Endothelial cell of umbilical vein (primary cell): ENCODE results near the gene STAT5A. TPM values are rescaled to one million over a fixed set of nuclear protein-coding genes. Genes with fewer than 3 reads are reported as not detected.

Experiments
- BruUV-seq: library from RNA; stranded (reverse); fragments of 400-500 nt; replicated peaks from 2 replicates; lab custom pipeline; 2021; lab: Mats Ljungman, UMichigan
- CTCF ChIA-PET: fragments of 300-600, 350-600 bp; sonication (Branson Sonifier 250); formaldehyde crosslinking; loops from one replicate; lab custom pipeline; 2021; ENCODE audit warnings: antibody characterized with exemption, inconsistent platforms; lab: Charles Lee
- POLR2A ChIA-PET: fragments of 300-600, 350-600 bp; sonication (Branson Sonifier 250); formaldehyde crosslinking; loops from one replicate; lab custom pipeline; 2021; ENCODE audit warnings: antibody characterized with exemption, inconsistent platforms; lab: Charles Lee
- DNase-seq: peaks from one replicate; pipeline ENCODE4 v3.0.0-alpha.2; 2011; ENCODE audit warnings: low read depth, low spot score
- FAIRE-seq: peaks from 2 replicates; lab custom pipeline; 2011; peaks lifted over from hg19 to GRCh38; lab: Jason Lieb, UNC
- H2AFZ ChIP-seq: 2 replicates; pipeline ENCODE4 v1.6.0; 2012; ENCODE audit warnings: low read depth, low read length, control low read depth, inconsistent platforms
- H3K27ac ChIP-seq: 2 replicates; pipeline ENCODE4 v1.5.1; 2011; ENCODE audit warnings: low read depth, mild to moderate bottlenecking, control low read depth, low read length, moderate library complexity; ENCODE audit not compliant: insufficient read depth
- H3K27me3 ChIP-seq, 2 experiments: 2 replicates each; pipeline versions ENCODE4 v1.6.0 to v1.6.1; 2011; ENCODE audit warnings: low read length in 2 of 2, mixed read lengths in 1 of 2; ENCODE audit not compliant: control insufficient read depth in 2 of 2, insufficient read depth in 2 of 2
- H3K36me3 ChIP-seq, 2 experiments: 2 replicates in 1 of 2; 3 replicates in 1 of 2; pipeline ENCODE4 v1.5.1; 2011; ENCODE audit warnings: low read length in 2 of 2, mild to moderate bottlenecking in 1 of 2, moderate library complexity in 1 of 2; ENCODE audit not compliant: control insufficient read depth in 2 of 2, insufficient read depth in 2 of 2; ENCODE audit errors: extremely low read depth in 1 of 2
- H3K4me1 ChIP-seq: 3 replicates; pipeline ENCODE4 v1.5.1; 2011; ENCODE audit warnings: mild to moderate bottlenecking, low read length; ENCODE audit not compliant: control insufficient read depth, insufficient read depth; ENCODE audit errors: extremely low read depth
- H3K4me2 ChIP-seq: 2 replicates; pipeline ENCODE4 v1.6.1; 2011; ENCODE audit warnings: low read length, control low read depth, mixed read lengths; ENCODE audit not compliant: insufficient read depth
- H3K4me3 ChIP-seq, 3 experiments: fragments of 200-600 bp in 1 of 3; sonication (generic), shearing (Covaris generic) in 1 of 3; replicated peaks in 1 of 3; 2 replicates each; pipeline ENCODE4 v1.5.1; 2011 to 2016; ENCODE audit warnings: control low read depth in 3 of 3, low read length in 3 of 3, mild to moderate bottlenecking in 2 of 3, inconsistent platforms in 1 of 3, low read depth in 1 of 3, moderate library complexity in 1 of 3; ENCODE audit not compliant: insufficient read depth in 1 of 3
- H3K79me2 ChIP-seq: 2 replicates; pipeline ENCODE4 v1.6.0; 2012; ENCODE audit warnings: low read length, inconsistent platforms; ENCODE audit not compliant: control insufficient read depth, insufficient read depth
- H3K9ac ChIP-seq: replicated peaks from 2 replicates; pipeline ENCODE3; 2011; ENCODE audit warnings: low read length, control low read depth; ENCODE audit not compliant: insufficient read depth; ENCODE audit errors: extremely low read depth
- H3K9me1 ChIP-seq: replicated peaks from 3 replicates; pipeline ENCODE4 v1.6.0; 2011; ENCODE audit warnings: mild to moderate bottlenecking, low read length; ENCODE audit not compliant: control insufficient read depth, insufficient read depth; ENCODE audit errors: extremely low read depth
- H3K9me3 ChIP-seq: replicated peaks from 2 replicates; pipeline ENCODE4 v1.5.1; 2012; ENCODE audit warnings: low read length, inconsistent platforms; ENCODE audit not compliant: control insufficient read depth, insufficient read depth
- H4K20me1 ChIP-seq: replicated peaks from 2 replicates; pipeline ENCODE3; 2011; ENCODE audit warnings: mild to moderate bottlenecking, low read length; ENCODE audit not compliant: control insufficient read depth, insufficient read depth; ENCODE audit errors: extremely low read depth
- CTCF ChIP-seq, 2 donors: IDR thresholded peaks; 1 replicate in 1 of 2; 2 replicates in 1 of 2; pipeline ENCODE4 v1.5.1; 2011; ENCODE audit warnings: low read length in 2 of 2, mild to moderate bottlenecking in 2 of 2, moderate library complexity in 2 of 2, control low read depth in 1 of 2, inconsistent platforms in 1 of 2, low read depth in 1 of 2; ENCODE audit not compliant: insufficient read depth in 1 of 2; ENCODE audit errors: extremely low read depth in 1 of 2
- EZH2 ChIP-seq: IDR thresholded peaks from 2 replicates; pipeline ENCODE4 v1.6.1; 2012; ENCODE audit warnings: borderline replicate concordance, low read depth, mild to moderate bottlenecking, moderate library complexity, low read length, inconsistent platforms; ENCODE audit not compliant: severe bottlenecking
- FOS ChIP-seq: IDR thresholded peaks from 2 replicates; pipeline ENCODE4 v1.6.1; 2011; ENCODE audit warnings: mild to moderate bottlenecking, low read length, moderate library complexity, borderline replicate concordance; ENCODE audit not compliant: insufficient read depth
- GATA2 ChIP-seq: IDR thresholded peaks from 2 replicates; pipeline ENCODE4 v1.7.0; 2011; ENCODE audit warnings: low read depth, mild to moderate bottlenecking, moderate library complexity, mixed read lengths, low read length; ENCODE audit not compliant: insufficient read length, insufficient read depth
- JUN ChIP-seq: IDR thresholded peaks from 2 replicates; pipeline ENCODE4 v1.6.1; 2011; ENCODE audit warnings: borderline replicate concordance, low read depth; ENCODE audit not compliant: insufficient read length, insufficient read depth
- MAX ChIP-seq: IDR thresholded peaks from 2 replicates; pipeline ENCODE4 v1.6.1; 2011; ENCODE audit not compliant: insufficient read depth, insufficient read length
- MYC ChIP-seq: IDR thresholded peaks from one replicate; pipeline ENCODE4 v1.6.1; 2011; ENCODE audit warnings: mild to moderate bottlenecking, low read depth, low read length
- POLR2A ChIP-seq: IDR thresholded peaks from 2 replicates; pipeline ENCODE4 v1.6.1; 2012; ENCODE audit warnings: low read depth, mild to moderate bottlenecking, control low read depth, low read length
- POLR2AphosphoS5 ChIP-seq: IDR thresholded peaks from 2 replicates; pipeline ENCODE4 v1.6.1; 2012; ENCODE audit warnings: low read depth, mild to moderate bottlenecking, control low read depth, low read length, moderate library complexity; ENCODE audit not compliant: insufficient read depth
- dilution Hi-C: fragments of 300-500 bp; cut with MboI; formaldehyde crosslinking; loops from one replicate; pipeline ENCODE4 v1.15.0; 2019; ENCODE audit warnings: low sequenced_read_pairs; ENCODE audit not compliant: extremely low pct_ligation_motif_present
- intact Hi-C: fragments of 100-400 bp; cut with micrococcal nuclease; formaldehyde crosslinking; loops from one replicate; pipeline ENCODE4 v1.10.0; 2022
- polyA plus RNA-seq, 4 experiments: library from polyadenylated mRNA; depleted of rRNA in 3 of 4; stranded (reverse) in 3 of 4; unstranded in 1 of 4; fragments of >200 nt; gene quantifications; 2 replicates each; pipeline versions ENCODE4 v1.2.1 to v1.2.3, GENCODE V29; 2011 to 2012; ENCODE audit warnings: missing spikeins in 1 of 4
- total RNA-seq: library from RNA; stranded (reverse); gene quantifications from 2 replicates; pipeline ENCODE4 v1.2.3, GENCODE V29; 2021

STAT5A gene
- total and polyA plus RNA-seq, 2 donors (not counting 3 experiments of a cell fraction or from before 2014, with no cell fraction given), result 18.0 to 23.4 TPM

GRCh38 chr17:42279776-42280630, 8.3 kb upstream of the STAT5A start:
- dilution Hi-C loops, result no loop called here
- H3K27ac ChIP-seq, result no peak overlapping the region

More at GRCh38 chr17:42279776-42280630, 8.3 kb upstream of the STAT5A start:
- Histone ChIP-seq H3K4me1 (peaks cover 10% of the 10 kb centered on the region), H3K79me2 (peaks cover 9% of the 10 kb centered on the region), H3K9me3 (no peaks in the 10 kb centered on the region), H3K4me3 (no peak overlapping the region), H3K9ac (no peak overlapping the region), H3K27me3 (no peaks in the 10 kb centered on the region), H3K36me3 (no peaks in the 10 kb centered on the region), H3K4me2 (no peak overlapping the region), H2AFZ (no peak overlapping the region), H3K9me1 (no peaks in the 10 kb centered on the region), H4K20me1 (no peaks in the 10 kb centered on the region)
- no peak for DNase-seq
- ChIA-PET POLR2A (no interaction called here), CTCF (interaction anchor here (1.1 to 1.2 kb wide), 2 partner anchors 29 to 57 kb away, joined by 3 to 7 read pairs; no protein-coding TSS in a partner anchor)
- intact Hi-C loops, result loop anchor here (10.0 kb wide), 1 partner anchor 145 kb away; no protein-coding TSS in a partner anchor
- TF ChIP-seq CTCF (IDR thresholded peaks at IDR 0.05; ENCODE audit: extremely low read depth in 1 of 2, insufficient read depth in 1 of 2, low read depth in 1 of 2, low read length in 2 of 2) (no peak), POLR2A (no peak), EZH2 (no peak), FOS (no peak), POLR2AphosphoS5 (no peak), MAX (no peak), MYC (no peak), GATA2 (no peak), JUN (no peak)
- no TSS peak for BruUV-seq
- no peak for FAIRE-seq
